Loucy (cell line): Measurements from ENCODE around the gene PLS1.
"Not testable (repeated sequence)": the region's sequence is repeated elsewhere in the genome, so short reads cannot be mapped to it uniquely, and the experiment has no call there.

Source experiments
- CTCF ChIP-seq: fragments of 200-600 bp; sonication (generic); conservative IDR thresholded peaks from 2 replicates; pipeline ENCODE4 v1.5.1; 2014; ENCODE audit warnings: mild to moderate bottlenecking, antibody characterized with exemption, low read length
- EZH2phosphoT487 ChIP-seq: fragments of 200-600 bp; IDR thresholded peaks from 2 replicates; pipeline ENCODE4 v1.6.1; 2018; ENCODE audit warnings: antibody characterized with exemption, mild to moderate bottlenecking, moderate library complexity, borderline replicate concordance

GRCh38 chr3:142569422-142569821, 26.8 kb upstream of the PLS1 start:
- TF ChIP-seq CTCF, EZH2phosphoT487: not testable (repeated sequence)
